ENCODE results near the gene PCMT1.
"Not testable (repeated sequence)": the region's sequence is repeated elsewhere in the genome, so short reads cannot be mapped to it uniquely, and the experiment has no call there.

The PCMT1 gene

GRCh38 chr6:149823013-149823412 lies 73.5 kb downstream of the PCMT1 start:
- no peak for DNase-seq

- no peak for DNase-seq
Observed at GRCh38 chr6:149825292-149825691, 75.8 kb downstream of the PCMT1 start.

- DNase-seq, result no peak
Observed at GRCh38 chr6:149830731-149831307, 81.3 kb downstream of the PCMT1 start.

GRCh38 chr6:149831308-149831820 lies 81.8 kb downstream of the PCMT1 start:
- DNase-seq, result no peak

GRCh38 chr6:149833651-149834050 lies 84.1 kb downstream of the PCMT1 start:
- no peak for DNase-seq

GRCh38 chr6:149834513-149835481 lies 85.3 kb downstream of the PCMT1 start:
- DNase-seq, result peak; percentile 79

GRCh38 chr6:149840345-149841075 lies 91.0 kb downstream of the PCMT1 start:
- DNase-seq, result peak; percentile 64

GRCh38 chr6:149842331-149842730 lies 92.8 kb downstream of the PCMT1 start:
- no peak for DNase-seq

GRCh38 chr6:149843051-149843633 lies 93.6 kb downstream of the PCMT1 start:
- DNase-seq, result no peak

GRCh38 chr6:149844036-149844435 lies 94.5 kb downstream of the PCMT1 start:
- DNase-seq, result not testable (repeated sequence)

GRCh38 chr6:149844480-149844879 lies 94.9 kb downstream of the PCMT1 start:
- DNase-seq, result no peak

GRCh38 chr6:149845549-149845948 lies 96.0 kb downstream of the PCMT1 start:
- no peak for DNase-seq

- DNase-seq, result no peak
Observed at GRCh38 chr6:149846321-149846720, 96.8 kb downstream of the PCMT1 start.

- no peak for DNase-seq
Observed at GRCh38 chr6:149847939-149848267, 98.4 kb downstream of the PCMT1 start.

- not testable (repeated sequence) for DNase-seq
Observed at GRCh38 chr6:149848343-149848742, 98.8 kb downstream of the PCMT1 start.

GRCh38 chr6:149851461-149852110 lies 102.0 kb downstream of the PCMT1 start:
- no peak for DNase-seq

GRCh38 chr6:149852180-149852579 lies 102.6 kb downstream of the PCMT1 start:
- DNase-seq, result no peak

GRCh38 chr6:149852881-149853280 lies 103.3 kb downstream of the PCMT1 start:
- DNase-seq, result no peak

- DNase-seq, result not testable (repeated sequence)
Observed at GRCh38 chr6:149854017-149854416, 104.5 kb downstream of the PCMT1 start.

- no peak for DNase-seq
Observed at GRCh38 chr6:149854532-149854931, 105.0 kb downstream of the PCMT1 start.

GRCh38 chr6:149855040-149855654 lies 105.6 kb downstream of the PCMT1 start:
- no peak for DNase-seq

GRCh38 chr6:149855741-149856140 lies 106.2 kb downstream of the PCMT1 start:
- no peak for DNase-seq

Measured in activated CD4-positive, alpha-beta T cell treated with anti-CD3 and anti-CD28 coated beads for 48 hours (primary cell).